GM13976 (cell line): ENCODE measurements around the gene CXCL11.
"Not testable (repeated sequence)": the region's sequence is repeated elsewhere in the genome, so short reads cannot be mapped to it uniquely, and the experiment has no call there.

ENCODE experiments used
- DNase-seq: peaks from one replicate; pipeline ENCODE4 v3.0.0; 2012; ENCODE audit warnings: low spot score
- CTCF ChIP-seq: IDR thresholded peaks from 2 replicates; pipeline ENCODE4 v1.5.1; 2012; ENCODE audit warnings: borderline replicate concordance, mild to moderate bottlenecking; ENCODE audit not compliant: insufficient read depth; ENCODE audit errors: extremely low read depth, missing control alignments, control extremely low read depth
- in situ Hi-C: fragments of 300-500 bp; cut with MboI; formaldehyde crosslinking; loops from one replicate; pipeline ENCODE4 v1.12.0; 2022; ENCODE audit warnings: low sequenced_read_pairs, mixed read lengths, inconsistent platforms; ENCODE audit not compliant: unreplicated experiment

CXCL11 gene

GRCh38 chr4:76042241-76042998, 6.5 kb upstream of the CXCL11 start:
- DNase-seq, in situ Hi-C loops: not testable (repeated sequence)

- TF ChIP-seq CTCF: no peak
- DNase-seq: no peak
- in situ Hi-C loops: no loop called here
These were observed 985 bp upstream of the CXCL11 start for GRCh38 chr4:76036855-76037254.

- in situ Hi-C loops: no loop called here
- no peak for TF ChIP-seq CTCF
- DNase-seq: no peak
These were observed 729 bp downstream of the CXCL11 start for GRCh38 chr4:76035141-76035540.

GRCh38 chr4:76029300-76029699, 6.6 kb downstream of the CXCL11 start:
- no peak for TF ChIP-seq CTCF
- no peak for DNase-seq
- in situ Hi-C loops: no loop called here

GRCh38 chr4:76028350-76028765, 7.5 kb downstream of the CXCL11 start:
- TF ChIP-seq CTCF: no peak
- DNase-seq: no peak
- in situ Hi-C loops: no loop called here

- in situ Hi-C loops: no loop called here
- no peak for DNase-seq
- no peak for TF ChIP-seq CTCF
These were observed 11.8 kb downstream of the CXCL11 start for GRCh38 chr4:76024065-76024464.

GRCh38 chr4:76023389-76023788, 12.5 kb downstream of the CXCL11 start, which contains the start of gene CXCL10:
Gene CXCL10, minus strand, starts transcription at chr4:76023497. Its CDS starts 66 bp downstream, at chr4:76023431.
- DNase-seq: peak; percentile 34
- in situ Hi-C loops: no loop called here

More at GRCh38 chr4:76023389-76023788, 12.5 kb downstream of the CXCL11 start, which contains the start of gene CXCL10:
- no peak for TF ChIP-seq CTCF
